Adipose tissue (tissue), 3 donors: ENCODE measurements around the gene TBCD. TPM values are rescaled to one million over a fixed set of nuclear protein-coding genes. Genes with fewer than 3 reads are reported as not detected.

ENCODE experiments used
- H3K27ac ChIP-seq: one replicate; pipeline ENCODE4 v1.5.1; 2013; ENCODE audit warnings: low read depth, low read length
- WGBS, 3 donors: extraction: QIAGEN DNeasy Blood & Tissue Kit; methylation state at CpG; one replicate each; pipeline ENCODE4 v1.1.7; 2013; 5-methylcytosine and 5-hydroxymethylcytosine counted together
- polyA plus RNA-seq, 3 donors: library from polyadenylated mRNA; stranded (reverse); fragments of 200-250 nt; gene quantifications; one replicate each; pipeline ENCODE4 v1.2.3, GENCODE V29; 2013
- donor health status: healthy with polysubstance abuse.
- donor health status: Bipolar disorder and iron deficiency.
- donor health status: healthy.

TBCD gene
- polyA plus RNA-seq, 3 donors = 42.1 to 145 (median 65.1) TPM

DNA sequence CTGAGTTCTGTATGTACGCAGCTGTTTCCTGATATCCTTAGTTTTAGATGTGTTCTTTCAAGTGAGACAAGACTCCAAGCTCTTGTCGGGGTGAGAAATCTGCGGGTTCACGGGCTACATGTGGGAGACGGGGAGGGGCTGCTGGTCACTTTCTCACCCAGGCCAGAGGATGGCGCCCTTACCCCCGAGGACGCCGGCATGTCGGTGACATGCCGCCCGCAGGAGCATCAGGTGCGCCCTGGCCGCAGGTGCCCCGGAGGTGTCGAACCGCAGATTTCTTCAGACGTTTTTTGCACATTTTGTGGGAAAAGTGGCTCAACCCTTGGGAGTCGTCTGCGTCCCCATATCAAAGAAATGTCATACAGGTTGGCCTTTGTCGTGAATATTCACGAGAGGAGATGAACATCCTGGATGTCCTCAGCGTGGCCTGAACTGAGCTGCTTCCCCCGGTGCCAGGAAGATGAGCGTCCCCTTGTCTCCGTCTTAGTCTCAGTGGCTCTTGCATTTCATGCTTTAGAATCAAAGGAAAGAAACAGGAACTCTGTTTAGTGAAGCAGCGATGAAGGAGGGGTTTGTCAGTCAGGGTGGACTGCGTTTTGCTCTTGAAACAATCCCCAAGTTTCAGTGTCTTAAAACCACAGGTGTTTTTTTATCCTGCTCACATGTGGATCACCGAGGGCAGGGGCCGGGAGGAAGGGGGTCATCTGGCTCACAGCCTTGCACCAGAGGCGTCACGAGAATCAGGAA lies 163.3 kb downstream of the TBCD start:
- no peak overlapping the region for H3K27ac ChIP-seq
- 90 to 94% (median 92%) methylated on average over 32 of the region's 32 CpGs for WGBS, 3 donors

DNA sequence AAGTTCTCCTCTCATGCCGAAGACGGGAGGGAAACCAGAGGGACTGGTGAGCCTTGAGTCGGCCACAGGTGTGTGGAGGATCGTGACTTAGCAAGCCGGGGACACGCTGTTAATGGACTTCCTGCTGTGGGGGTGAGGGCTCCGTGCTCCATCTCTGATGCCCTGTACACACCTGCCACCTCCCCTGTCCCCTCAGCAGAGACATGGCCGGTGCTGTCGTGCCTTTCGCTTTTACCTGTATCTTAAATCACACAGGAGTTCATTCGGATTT lies 163.8 kb downstream of the TBCD start:
- H3K27ac ChIP-seq = no peak overlapping the region
- 89 to 92% (median 91%) methylated on average over 11 of the region's 11 CpGs for WGBS, 3 donors

DNA sequence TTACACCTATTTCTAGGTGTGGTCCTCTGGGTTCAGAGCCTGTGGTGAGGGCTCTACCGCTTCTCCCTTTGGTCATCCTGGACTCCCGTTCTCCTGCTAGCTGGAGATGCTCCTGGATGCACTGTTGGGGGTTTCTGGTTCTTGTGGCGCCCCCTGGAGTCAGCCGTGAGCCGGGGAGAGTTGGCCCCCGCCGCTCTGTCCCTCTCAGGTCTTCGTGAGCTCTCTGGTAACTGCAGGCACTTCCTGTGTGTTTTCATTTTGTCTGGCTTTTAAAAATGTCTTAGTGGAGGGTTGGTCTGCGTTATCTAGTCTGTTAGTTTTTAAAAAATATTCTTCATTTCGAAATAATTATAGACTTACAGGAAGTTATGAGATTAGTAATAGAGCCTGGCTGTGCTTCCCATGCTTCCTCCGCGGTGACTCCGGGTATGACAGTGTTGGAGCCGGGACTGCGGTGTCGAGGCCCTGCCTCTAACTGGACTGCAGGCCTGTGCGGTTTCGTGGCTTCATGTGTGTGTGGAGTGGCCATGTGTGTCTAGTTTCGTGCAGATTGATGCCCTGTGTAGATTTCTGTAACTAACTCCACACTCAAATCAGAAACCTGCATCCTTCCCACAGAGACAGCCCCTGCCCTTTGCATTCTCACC lies 166.0 kb downstream of the TBCD start:
- H3K27ac ChIP-seq = no peak overlapping the region
- 64 to 76% (median 69%) methylated on average over 19 of the region's 19 CpGs for WGBS, 3 donors

DNA sequence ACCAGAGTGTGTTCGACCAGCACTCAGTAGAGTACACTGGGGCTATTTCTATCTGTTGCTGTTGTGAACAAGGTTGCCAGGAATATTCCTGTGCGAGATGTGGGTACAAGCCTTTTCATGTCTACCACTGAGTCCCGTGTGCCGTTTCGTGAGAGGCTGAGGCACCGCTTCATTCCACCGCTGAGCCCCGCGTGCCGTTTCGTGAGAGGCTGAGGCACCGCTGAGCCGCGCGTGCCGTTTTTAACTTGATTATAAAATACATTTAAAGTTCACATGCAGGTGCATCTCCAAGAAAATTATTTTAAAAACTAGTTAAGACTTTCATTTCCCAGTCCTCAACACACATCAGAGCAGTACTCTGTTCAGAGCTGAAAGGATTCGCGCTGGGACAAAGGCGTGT lies 166.6 kb downstream of the TBCD start:
- WGBS, 3 donors = 95 to 97% (median 97%) methylated on average over 19 of the region's 19 CpGs
- H3K27ac ChIP-seq = no peak overlapping the region

DNA sequence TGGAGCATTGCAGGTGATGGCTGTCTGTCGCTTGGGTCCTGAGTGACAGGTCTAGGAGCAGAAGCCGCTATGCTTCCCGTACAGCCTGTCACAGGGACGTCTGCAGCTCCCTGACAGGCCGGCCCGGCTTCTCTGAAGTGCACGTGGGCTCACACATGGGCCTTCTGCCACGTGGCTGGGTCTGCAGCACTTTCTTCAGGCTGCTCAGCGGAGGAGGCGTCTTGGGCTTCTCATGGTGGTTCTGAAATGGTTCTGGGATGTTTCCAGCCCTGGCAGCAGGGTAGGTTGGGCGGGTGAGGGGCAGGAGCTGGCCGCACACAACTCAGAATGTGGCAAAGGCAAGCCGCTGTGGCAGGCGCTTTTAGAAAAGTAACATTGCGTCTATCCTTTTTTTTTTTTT lies 168.3 kb downstream of the TBCD start:
- H3K27ac ChIP-seq = no peak overlapping the region
- WGBS, 3 donors = 90 to 93% (median 93%) methylated on average over 15 of the region's 15 CpGs

DNA sequence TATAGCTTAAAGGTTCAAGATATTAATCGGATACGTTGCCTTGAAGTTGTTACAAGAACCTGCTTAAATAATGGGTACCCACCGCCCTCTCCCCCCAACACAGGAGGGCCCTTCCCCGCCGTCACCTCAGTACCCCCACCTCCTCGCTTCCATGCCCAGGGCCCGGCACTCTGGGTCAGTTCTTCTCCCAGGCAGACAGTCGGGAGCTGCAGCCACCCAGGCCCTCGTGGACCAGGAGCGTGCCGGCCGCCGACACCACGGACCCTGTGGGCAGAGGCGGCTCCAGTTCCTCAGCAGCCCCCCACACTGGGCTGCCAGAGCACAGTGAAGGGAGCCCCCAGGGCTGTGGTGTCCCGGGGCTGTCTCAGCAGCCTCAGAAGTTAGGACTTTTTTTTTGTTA lies 168.8 kb downstream of the TBCD start:
- WGBS, 3 donors = 92 to 95% (median 94%) methylated on average over 15 to 16 of the region's 16 CpGs
- H3K27ac ChIP-seq = no peak overlapping the region

DNA sequence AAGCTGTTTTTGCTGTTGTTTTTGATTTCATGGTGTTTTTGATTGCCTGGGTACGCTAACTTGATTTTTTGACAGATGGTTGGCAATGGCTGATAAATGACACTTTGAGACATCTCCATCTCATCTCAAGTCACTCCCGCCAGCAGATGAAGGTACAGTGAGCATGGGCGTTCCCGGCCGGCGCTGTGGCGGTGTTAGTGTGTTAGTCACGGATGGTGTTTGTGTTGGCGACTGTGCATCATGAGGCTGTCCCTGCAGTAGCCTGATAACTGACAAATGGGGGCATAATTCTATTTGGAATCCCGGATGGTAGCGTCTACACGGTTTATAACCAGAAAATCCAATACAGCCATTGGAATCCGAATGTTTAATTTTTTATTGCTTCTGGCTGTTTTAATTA lies 169.6 kb downstream of the TBCD start:
- WGBS, 3 donors = 92 to 96% (median 94%) methylated on average over 13 of the region's 13 CpGs
- no peak overlapping the region for H3K27ac ChIP-seq

DNA sequence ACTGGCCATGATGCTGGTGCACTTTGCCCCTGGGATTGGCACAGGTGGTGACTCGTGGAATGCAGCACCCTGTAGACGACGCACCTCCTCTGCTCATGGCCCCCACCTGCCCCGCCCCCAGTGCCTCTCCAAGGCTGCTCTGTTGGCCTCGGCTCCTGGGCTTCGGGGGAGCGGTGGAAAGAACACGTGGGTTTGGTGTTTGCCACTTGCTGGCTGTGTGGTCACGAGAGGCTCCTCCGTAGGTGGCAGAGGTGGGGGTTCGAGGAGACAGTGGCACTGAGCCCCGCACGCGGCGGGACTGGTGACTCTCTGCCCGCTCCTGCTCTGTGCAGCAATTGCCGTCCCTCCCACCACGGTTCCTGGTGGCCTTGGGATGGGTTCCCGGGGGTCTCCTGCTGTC lies 170.8 kb downstream of the TBCD start:
- WGBS, 3 donors = 58 to 95% (median 92%) methylated on average over 19 of the region's 19 CpGs

DNA sequence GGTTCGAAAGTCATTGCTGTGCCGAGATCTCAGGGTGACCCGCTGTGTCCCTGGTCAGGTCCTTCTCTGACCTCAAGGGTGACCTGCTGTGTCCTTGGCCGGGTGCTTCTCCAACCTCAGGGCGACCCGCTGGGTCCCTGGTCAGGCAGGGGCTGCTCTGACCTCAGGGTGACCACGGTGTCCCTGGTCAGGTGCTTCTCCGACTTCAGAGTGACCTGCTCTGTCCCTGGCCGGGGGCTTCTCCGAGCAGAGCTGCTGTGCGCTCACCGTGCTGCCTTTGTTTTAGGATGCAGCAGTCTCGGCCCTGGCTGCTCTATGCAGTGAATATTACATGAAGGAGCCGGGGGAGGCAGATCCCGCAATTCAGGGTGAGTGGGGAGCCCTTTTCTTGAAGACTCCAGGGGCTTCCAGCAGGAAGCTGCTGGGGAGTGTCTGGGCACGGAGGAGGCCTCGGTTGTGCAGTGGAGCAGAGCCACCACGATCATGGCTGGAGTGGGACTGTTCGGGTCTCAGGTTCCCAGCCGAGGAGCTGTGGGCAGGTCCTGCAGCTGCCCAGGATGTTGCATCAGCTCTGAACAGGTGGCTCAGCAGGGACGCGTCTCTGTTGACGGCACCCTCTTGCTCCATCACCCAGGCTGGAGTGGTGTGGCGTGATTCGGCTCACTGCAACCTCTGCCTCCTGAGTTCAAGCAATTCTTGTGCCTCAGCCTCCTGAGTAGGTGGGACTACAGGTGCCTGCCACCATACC lies 171.7 kb downstream of the TBCD start:
- WGBS, 3 donors = 83 to 95% (median 86%) methylated on average over 25 of the region's 25 CpGs

More for the DNA sequence above, 170.8 kb downstream of the TBCD start:
- H3K27ac ChIP-seq = no peak overlapping the region

DNA sequence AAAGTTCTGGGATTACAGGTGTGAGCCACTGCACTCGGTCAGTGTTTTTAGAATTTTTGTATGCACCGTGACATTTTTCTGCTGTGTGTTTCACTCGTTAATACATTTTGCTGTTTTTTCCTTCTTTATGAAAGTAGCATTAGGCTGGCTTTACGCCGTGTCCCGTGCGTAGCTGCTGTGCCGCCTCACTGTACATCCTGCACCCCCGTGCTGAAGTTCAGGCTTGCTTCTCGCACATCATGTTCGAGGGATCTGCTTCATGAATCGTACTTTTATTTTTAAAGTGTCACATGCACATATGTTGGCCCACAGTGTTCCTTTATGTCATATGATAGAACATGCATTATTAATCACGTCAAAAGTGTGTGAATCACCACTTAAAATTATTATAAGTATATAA lies 172.3 kb downstream of the TBCD start:
- no peak overlapping the region for H3K27ac ChIP-seq
- WGBS, 3 donors = 94 to 96% (median 95%) methylated on average over 13 of the region's 13 CpGs

More for the DNA sequence above, 171.7 kb downstream of the TBCD start:
- H3K27ac ChIP-seq = no peak overlapping the region

DNA sequence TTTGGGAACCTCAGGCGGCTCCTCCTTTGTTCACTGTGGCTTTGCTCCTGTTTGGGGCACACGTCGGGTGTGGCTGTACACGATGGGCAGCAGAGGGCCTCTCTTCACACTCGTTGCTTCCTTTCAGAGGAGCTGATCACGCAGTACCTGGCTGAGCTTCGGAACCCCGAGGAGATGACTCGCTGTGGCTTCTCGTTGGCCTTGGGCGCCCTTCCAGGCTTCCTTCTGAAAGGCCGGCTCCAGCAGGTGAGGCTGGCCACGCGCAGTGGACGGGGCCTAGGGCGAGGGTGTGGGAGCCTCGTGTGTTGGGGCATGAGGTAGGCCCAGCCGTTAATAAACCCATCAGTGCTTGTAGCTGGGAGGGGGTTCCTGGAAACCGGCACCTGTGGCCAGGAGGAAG lies 172.9 kb downstream of the TBCD start:
- no peak overlapping the region for H3K27ac ChIP-seq
- WGBS, 3 donors = 76 to 91% (median 89%) methylated on average over 19 of the region's 19 CpGs

DNA sequence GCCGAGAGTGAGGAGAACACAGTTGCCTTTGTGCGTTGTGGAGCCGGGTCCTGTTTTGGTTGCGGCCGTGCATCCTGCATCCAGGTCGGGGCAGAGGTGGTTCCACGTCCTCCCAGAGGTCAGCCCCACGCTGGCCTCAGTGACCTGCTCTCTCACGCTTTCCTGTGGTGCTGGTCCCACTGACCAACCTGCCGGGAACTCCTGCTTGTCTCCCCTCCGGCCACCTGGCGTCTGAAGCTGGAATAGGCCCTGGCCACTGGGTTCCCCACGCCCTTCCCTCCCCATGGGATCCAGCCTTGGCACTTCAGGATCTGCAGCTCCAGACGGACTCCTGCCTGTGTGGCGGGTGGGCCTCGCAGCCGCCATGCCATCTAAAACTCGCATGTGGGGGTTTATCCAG lies 173.5 kb downstream of the TBCD start:
- WGBS, 3 donors = 89 to 96% (median 92%) methylated on average over 18 of the region's 18 CpGs
- no peak overlapping the region for H3K27ac ChIP-seq

DNA sequence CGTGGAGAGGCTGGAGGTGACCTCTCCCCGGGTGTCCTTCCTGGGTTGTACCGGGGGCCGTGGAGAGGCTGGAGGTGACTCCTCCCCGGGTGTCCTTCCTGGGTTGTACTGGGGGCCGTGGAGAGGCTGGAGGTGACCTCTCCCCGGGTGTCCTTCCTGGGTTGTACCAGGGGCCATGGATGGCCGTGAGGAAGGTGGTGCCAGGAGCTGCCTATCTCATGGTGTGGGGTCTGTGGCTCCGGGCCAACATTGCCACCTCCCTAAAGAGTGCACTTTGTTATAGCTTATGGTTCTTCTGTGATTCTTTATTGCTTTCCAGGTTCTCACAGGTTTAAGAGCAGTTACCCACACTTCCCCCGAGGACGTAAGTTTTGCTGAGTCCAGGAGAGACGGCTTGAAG lies 174.2 kb downstream of the TBCD start:
- H3K27ac ChIP-seq = no peak overlapping the region
- WGBS, 3 donors = 94 to 98% (median 96%) methylated on average over 7 to 11 of the region's 12 CpGs

DNA sequence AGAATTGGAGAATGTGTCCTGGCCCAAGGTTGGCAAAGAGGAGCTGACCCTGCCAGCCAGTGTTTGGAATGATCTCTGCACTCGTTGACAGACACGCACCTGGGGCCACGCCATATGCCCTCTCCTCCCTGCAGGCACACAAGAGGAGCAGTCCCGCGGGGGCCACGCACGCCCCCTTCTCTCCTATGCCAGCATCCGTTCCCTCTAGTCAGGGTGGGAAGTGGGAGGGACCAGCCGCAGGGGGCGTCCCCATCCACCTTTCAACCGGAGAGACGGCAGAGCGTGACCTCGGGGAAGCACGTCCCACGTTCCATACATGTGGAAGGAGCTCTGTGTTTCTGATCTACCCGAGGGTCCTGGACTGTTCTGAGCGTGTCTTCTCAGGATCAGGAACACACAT lies 174.9 kb downstream of the TBCD start:
- H3K27ac ChIP-seq = no peak overlapping the region
- WGBS, 3 donors = 93 to 97% (median 94%) methylated on average over 15 to 18 of the region's 18 CpGs

DNA sequence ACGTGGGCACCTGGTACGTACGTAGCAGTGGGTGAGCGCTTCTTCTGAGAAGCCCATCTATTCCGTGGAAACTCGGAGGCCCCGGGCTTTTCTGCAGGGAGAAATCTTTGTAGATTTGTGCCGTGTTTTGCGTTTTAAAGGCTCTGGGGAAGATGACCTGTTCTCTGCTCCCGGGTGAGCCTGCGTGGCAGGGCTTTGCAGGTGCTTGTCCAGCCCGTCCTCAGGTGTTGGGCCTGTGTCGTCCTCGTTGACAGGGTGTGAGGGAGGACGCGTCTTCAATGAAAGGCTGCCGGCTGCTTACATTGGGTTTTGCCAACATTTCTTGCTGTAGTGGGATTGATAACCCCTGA lies 175.4 kb downstream of the TBCD start:
- 95 to 96% (median 96%) methylated on average over 17 of the region's 17 CpGs for WGBS, 3 donors
- H3K27ac ChIP-seq = no peak overlapping the region

DNA sequence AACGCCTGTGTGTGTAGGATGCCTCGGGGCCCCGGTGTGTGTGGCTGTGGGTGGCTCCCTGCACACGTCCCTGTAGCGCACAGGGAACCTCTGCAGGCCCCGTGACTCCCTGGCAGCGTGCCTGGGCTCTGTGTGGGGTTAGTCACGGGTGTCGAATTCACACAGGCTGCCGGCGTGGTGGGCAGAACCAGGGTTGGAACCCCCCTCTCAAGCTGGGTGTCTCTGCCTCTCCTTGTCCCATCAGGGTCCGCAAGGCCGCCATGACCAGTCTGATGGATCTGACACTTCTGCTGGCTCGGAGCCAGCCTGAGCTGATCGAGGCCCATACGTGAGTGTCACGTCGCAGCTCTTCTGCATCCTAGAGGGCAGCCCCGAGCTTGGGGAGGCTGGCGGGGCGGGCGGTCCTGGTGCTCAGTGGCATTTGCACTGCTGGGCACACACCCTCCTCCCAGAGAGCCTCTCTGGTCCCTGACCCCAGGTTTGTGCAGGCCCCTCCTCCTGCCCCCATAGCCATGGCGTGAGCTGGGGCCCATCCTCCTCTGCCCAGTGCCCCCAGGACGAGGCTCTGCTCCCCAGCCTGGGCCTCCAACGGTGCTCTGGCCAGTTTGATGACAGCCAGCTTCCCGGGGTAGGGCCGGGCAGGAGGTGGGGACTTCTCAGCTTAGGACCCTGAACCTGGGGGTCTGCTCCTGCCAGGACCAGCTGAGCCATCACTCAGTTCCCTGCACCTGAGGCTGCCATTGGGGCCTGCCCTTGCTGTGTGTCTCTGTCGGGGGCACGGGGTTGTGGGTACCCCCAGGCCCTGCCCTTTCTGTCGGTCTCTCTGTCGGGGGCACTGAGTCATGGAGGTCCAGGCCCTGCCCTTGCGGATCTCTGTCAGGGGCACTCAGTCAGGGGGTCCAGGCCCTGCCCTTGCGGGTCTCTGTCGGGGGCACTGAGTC lies 176.1 kb downstream of the TBCD start:
- no peak overlapping the region for H3K27ac ChIP-seq
- WGBS, 3 donors = 87 to 91% (median 90%) methylated on average over 34 of the region's 34 CpGs

DNA sequence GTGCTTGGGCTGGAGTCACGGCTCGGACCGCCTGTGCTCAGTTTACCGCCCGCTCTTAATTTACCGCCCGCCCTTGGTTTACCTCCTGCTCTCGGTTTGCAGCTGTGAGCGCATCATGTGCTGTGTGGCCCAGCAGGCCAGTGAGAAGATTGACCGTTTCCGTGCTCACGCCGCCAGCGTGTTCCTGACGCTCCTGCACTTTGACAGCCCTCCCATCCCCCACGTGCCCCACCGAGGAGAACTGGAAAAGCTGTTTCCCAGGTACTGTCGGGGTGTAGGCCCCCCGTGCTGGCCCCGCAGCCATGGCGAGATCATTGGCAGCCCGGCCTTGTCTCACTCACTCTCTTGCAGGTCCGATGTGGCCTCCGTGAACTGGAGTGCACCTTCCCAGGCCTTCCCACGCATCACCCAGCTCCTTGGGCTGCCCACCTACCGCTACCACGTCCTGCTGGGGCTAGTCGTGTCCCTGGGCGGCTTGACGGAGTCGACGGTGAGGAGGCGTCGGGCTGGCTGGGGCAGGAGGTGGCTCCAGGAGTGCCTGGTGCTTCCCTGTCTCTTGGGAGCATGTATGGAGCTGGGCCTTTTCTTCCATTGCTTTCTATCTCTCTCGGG lies 177.3 kb downstream of the TBCD start:
- WGBS, 3 donors = 95 to 97% (median 96%) methylated on average over 35 of the region's 35 CpGs
- no peak overlapping the region for H3K27ac ChIP-seq

DNA sequence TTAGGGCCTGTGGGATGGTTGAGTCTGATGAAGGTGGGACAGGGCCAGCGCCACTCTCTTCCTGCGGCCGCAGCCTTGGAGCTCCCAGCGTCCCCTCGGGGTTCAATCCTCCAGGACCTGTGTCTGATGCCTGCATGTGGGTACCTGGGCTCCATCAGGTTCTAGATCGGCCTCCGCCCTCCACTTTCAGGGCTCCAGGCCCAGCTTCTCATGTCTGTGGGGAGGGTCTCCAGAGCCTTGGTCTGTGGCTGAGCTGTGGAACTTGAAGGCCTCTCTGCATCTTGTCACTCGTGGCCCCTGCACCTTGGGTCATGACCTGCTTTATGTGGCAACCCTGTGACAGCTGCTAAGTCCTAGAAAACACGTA lies 177.8 kb downstream of the TBCD start:
- H3K27ac ChIP-seq = no peak overlapping the region
- 89 to 96% (median 91%) methylated on average over 9 of the region's 9 CpGs for WGBS, 3 donors
